T-helper 2 cell treated with Interferon-gamma antibody and Interleukin-4, amounts not matched to agents 100 ng/mL and 5 ng/mL, for 36 hours (primary cell): Measurements from ENCODE around the gene TXLNB. TPM values are rescaled to one million over a fixed set of nuclear protein-coding genes. Genes with fewer than 3 reads are reported as not detected.

Experiments
- intact Hi-C: fragments of 100-400 bp; cut with micrococcal nuclease; formaldehyde crosslinking; loops from one replicate; pipeline ENCODE4 v1.15.1; 2023
- total RNA-seq: library from RNA; stranded (reverse); gene quantifications from 2 replicates; pipeline ENCODE4 v1.2.3, GENCODE V29; 2022

The TXLNB gene
- total RNA-seq, 1 donor from 2014 or later = 0.36 TPM

DNA sequence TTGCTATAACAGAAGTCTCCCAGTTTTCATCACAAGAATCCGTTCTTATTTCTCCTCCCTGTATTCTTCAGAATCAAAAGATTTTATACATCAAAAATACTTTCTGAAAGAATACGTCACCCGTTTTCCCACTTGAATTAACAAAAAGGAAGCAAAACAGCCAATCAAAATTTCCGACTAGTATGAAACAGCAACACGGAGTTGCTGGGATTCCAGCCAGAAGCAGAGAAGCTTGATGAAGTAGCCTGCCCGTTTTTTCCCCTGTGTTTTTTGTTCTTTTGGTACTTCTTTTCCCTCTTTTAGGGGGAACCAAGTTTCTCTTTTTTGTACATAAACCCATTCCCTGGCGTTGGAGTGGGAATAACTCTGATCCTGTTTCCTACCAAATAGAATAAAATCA is 14.6 kb downstream of the TXLNB start:
- intact Hi-C loops = no loop called here

DNA sequence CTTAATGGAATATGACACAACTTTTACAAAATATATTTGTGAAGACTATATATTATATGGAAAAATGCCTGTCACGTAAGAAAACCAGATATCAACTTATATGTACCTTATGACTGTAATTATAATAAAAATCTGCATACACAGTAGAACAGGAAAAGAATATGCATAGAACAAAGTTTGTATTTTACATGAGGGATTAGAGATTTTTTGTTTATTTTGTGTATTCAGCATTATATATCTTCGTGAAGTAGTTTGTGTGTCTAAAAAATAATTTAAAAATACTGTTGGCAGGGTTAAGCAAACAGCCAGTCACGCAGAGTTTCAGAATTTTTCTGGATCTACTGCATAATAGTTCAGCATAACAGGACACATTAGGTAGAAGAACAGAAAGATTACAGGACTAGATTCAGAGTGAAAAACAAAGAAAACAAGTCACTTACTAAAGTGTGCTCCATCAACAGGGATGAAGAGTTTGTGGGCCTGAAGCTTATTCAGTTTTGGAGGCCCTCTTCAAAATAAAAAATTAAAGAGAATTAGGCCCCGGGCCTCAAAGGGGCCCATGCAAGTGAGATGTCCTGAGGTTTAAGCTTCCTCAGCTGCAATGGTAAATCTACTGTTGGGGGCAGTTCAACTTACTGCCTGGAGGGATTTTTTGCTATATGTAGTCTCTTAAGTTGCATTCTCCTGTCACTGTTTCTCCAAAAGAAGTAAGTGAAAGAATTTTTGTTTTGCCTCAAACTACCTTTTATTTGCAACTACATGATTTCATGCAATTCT is 16.3 kb downstream of the TXLNB start:
- intact Hi-C loops = no loop called here

DNA sequence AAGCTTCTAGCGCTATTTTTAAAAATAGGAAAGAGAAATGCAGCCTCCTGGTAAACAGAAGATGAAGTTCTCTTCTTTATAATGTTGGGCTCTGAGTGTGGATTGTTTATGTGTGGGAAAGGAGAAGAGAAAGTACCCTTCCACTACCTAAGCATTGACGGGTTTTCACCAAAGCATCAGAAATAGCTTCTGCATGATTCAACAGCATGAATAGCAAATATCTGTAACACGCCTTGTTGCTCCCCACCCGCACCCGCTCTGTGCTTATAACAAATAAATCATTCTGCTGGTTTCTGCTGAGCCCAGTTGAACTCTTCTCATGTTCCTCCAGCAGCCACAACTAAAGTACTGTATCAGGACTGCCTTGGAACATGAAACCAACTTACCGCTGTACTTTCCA is 20.7 kb downstream of the TXLNB start:
- intact Hi-C loops = no loop called here

DNA sequence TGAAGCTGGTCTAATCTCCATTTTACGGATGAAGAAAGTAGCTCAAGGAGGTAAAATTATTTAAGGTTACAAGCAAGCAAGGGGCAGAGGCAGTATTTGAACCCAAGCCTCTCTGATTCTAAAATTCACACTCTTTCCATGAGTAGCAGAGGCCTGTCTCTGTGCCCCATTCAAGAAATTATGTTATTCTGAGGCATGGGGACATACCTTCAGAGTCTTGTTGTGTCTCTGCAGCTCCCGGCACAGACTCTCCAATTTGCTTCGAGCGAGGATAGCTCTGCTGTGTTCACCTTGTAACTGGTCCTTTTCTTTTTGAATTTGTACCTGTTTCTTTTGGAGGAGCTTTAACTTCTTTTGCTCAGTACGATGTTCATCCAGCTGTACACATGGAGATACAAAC is 21.5 kb downstream of the TXLNB start:
- intact Hi-C loops = no loop called here

DNA sequence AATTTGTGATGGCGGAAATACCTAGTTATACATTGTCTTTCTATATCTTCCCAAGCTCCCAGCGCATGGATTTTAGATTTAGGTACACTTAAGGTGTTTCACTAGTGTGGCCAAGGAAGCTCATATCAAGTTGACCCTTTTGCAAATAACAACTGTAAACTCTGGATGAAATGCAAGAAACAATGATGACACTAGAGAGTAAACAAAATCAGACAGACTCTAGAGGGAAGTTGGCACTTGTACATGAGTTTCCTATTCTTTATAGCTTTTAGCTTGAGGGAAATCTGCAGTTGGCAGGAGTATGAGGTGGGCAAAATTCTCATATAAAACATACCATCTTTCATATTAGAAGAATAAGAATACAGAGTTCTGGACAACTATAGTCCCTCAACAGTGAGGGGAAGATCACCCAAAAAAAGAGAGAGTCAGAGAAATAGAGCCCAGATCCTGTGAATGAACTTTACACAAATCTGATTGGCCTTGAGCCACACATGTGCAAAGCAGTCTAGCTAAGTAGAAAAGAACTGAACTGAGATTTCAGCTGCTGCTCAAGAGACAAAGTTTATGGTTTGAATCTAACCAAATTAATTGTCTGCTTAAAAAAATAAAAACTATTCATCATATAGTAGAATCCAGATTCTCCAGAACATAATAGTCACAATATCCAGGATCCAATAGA is 26.1 kb downstream of the TXLNB start:
- intact Hi-C loops = no loop called here

DNA sequence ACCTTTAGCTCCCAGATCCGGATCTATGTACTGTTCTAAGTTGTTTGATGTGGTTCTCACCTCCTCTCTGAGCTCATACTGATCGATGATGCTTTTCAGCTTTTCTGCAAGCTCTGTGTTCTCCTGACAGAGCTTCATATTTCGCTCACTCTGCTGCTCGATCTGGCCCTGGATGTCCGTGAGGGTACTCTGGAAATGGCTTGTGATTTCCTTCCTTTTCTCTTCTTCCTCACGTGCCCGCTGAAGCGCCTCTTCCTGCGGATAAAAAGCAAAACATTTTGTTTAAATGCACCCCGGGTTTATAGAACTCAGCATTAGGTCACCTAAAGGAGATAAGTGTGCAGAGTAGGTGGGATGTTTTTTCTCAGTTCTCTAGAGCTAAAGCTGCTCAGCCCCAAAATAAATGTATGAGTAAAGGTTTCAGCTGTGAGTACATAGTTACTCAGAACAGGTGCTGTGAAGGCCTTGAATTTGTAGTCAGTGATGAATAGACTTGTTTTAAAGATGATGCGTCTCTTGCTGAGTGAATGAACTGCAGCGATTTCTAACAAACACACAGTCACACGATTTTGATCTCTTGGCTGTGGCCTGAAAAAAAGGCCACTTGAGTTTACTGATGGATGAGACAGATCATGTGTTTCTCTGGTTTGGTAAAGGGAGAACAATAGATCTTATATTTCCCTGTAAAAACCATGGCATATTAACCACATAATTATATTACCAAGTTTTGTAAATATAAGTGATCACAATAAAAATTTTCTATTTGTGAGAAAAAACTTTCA is 29.1 kb downstream of the TXLNB start:
- intact Hi-C loops = no loop called here

DNA sequence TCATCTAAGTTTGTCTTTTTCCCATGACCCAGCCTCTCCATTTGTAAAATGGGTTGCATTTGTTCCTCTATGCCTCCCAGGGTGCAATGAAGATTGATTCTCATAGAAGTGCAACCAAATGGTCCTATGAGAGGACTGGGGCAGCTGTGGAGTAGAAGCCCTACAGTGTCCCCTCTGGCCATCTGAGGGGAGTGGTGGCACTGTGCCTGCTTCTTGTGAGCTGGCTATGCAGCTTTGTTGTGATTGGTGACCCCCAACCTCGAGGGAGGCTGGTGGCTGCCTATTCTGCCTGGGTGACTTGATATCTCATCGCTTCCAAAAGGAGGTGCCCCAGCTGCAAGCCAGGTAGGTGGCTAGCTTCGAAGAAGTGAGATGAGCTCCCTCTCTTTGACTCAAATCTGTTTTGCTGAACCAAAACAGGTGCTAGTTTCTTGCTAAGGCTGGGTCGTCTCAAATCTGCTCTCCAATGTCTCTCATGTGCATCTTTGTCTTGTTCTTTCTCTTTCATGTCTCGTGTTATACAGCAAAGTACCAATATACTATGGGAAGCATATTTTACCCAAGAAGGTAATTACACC is 33.9 kb downstream of the TXLNB start:
- intact Hi-C loops = no loop called here

DNA sequence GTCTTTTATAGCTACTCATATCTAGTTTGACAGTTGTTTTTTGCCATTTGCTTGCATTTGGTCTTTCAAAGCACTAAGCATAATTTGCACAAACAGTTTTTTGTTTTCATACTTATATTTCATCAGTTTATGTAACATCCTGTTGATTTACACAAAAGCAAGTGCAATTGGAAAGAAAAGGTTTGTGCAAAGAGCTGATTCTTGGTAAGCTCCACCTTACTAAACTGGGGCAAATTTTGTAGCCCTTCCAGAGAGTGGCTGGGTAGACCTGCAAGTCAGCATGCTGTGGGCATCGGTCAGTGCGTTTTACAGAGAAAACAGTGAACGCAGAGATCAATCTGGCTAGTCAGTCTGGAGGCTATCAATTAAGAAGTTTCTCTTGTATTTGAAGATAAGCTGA is 34.5 kb downstream of the TXLNB start:
- intact Hi-C loops = no loop called here

DNA sequence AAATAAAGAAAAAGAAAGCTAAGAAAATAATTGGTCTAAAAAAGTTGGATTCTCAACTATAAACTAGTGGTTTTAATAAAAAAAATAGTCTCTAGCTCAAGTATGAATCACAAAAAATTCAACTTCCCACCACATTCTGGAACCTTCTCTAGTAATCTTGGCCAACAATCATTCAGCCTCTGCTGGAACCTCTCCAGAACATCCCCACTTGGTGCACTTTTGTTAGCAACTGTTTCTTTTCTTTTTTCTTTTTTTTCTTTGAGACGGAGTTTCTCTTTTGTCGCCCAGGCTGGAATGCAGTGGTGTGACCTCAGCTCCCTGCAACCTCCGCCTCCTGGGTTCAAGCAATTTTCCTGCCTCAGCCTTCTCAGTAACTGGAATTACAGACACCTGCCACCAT is 35.7 kb downstream of the TXLNB start:
- intact Hi-C loops = no loop called here

DNA sequence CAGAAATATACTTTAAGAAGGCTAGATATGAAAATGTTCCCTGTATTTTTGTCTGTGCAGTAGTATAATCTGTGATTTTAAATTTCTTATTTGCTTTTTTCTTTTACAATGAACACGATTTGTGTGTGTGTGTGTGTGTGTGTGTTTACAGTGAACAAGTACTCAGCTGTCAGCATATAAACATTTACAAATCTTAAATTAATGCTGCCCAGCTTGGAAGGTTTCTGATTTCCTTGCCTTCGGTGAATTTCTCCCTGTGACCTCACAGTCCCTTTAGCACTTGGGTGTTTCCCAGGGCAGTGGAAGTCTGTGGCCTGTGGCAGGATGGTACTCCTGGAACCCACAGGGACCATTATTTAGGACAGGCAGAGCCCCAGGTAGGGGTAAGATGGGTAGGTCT is 37.6 kb downstream of the TXLNB start:
- intact Hi-C loops = no loop called here

DNA sequence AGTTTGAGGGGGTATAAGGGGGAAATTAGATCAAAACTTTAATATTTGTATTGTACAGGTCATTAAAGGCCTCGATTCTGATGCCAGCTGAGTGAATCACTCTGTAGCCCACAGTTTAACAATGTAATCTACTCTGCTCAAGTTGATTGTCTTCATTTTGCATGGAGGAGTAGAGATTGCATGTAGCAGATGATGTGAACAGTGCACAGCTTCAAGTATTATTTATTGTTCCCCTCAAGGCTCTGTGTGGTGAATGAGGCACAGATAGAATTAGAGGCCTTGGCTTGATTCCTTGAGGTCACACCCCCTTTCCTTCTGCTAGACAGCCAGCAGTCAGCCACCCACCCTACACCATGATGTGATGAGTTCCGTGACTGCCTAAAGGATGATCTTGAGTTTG is 38.1 kb downstream of the TXLNB start:
- intact Hi-C loops = no loop called here

DNA sequence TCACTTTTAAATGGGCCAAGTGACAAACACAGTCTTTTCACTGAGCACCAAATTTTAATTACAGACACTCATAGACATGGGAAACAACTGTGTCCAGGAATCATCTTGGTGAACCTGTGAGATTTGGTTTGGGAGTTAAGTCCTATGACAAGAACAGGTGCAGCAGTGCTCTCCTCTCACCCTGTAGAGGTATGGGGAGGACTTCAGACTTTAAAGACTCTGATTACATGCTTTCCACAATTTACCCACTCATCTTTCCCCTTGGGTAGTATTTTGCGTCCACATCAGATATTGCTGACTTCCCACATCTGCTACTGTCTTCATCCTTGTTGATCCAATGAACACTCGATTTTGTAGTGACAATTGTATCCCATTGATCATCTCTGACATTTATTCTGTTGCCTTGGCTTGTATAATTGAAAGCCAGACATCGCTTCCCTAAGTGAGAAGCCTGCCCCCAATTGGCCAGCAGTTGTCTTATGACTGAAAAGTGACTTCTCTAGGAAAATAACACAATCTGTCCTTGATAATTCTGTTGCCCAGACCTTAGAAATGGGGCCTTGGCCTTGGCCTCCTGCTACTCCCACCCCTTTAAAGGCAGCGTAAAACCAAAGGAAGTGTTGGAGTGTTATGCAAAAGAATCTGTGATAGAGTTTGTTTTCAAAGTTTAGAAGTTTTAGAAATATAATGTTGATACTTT is 40.0 kb downstream of the TXLNB start:
- intact Hi-C loops = loop anchor here (2.0 kb wide), 2 partner anchors 33 to 127 kb away; no protein-coding TSS in a partner anchor

DNA sequence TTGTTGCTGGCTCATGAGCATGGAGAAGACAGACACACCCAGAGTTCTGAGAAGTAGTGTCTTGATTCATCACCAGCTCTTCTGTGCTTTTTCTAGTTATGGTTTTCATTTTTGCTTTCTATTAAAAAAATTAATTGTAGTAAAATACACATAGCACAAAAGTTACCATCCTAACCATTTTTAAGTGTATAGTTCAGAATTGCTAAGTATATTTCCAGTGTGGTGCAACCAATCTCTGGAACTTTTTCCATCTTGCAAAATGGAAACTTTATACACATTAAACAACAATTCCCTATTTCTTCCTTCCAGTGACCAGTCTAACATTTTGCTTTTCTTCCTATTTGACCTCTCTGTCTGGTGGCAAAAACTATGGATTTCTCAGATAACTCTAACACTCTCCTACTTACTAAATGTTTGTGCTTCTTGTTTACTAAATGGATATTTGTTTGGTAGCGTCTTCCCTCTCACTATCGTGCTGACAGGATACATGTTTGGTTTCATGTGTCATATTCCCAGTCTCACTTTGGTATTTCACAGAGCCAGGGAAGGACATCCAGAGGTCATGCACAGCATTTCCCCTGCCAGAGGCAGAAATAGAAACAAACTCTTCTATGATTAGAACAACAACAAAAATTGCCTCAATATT is 40.6 kb downstream of the TXLNB start:
- intact Hi-C loops = loop anchor here (2.0 kb wide), 2 partner anchors 32 to 126 kb away; no protein-coding TSS in a partner anchor

DNA sequence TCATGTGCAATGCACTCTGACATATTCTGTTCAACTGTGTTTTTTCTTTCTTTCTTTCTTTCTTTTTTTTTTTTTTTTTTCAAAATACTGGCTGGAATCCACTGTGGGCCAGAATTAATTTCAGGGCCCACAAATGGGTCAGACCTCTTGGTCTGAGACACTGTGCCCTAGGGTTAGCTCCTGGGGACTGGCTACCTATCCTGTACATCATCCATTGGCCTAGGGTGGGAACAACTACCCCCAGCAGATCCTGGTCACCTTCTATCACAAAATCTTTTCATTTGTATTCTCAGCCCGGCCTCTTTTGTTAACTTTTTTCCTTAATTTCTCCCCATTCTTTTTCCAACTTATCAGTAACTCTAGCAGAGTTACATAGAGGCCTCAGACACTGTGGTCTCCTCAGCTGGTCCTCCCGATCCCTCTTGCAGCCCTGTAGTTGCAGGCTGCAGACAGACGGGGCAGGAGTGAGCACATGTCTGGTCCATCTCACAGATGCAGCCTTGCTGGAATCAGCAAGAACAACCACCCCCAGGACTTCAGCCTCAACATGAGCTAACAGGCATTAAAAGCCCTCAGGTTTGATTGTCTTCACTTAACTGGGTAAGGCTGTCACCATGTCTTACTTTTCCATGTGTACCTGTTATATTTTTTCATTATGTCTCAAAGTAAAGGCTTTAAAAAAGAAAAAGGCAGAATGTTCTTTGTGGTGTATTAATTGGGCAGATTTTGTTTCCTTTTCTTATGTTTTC is 41.3 kb downstream of the TXLNB start:
- intact Hi-C loops = loop anchor here (1.0 to 2.0 kb wide), 5 partner anchors 32 to 126 kb away; partner anchors contain the start of gene TXLNB

DNA sequence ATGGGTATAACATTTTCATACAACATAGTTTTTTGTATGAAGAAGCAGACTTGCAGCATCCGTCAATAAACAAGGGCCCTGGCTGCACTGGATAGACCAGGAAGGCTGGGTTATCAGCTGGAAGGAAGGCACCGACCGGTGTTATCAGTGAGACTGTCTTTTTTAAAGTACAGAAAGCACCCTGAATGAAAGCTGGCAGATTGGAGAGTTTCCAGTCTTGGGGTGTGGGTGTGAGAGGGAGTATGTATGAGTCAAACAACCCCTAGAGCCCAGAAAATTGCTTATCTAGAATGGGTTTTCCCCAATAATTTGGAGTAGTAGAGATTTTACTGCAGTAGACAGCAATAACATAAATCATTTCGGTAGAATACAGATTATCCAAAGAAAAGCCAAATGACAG is 42.4 kb downstream of the TXLNB start:
- intact Hi-C loops = no loop called here

DNA sequence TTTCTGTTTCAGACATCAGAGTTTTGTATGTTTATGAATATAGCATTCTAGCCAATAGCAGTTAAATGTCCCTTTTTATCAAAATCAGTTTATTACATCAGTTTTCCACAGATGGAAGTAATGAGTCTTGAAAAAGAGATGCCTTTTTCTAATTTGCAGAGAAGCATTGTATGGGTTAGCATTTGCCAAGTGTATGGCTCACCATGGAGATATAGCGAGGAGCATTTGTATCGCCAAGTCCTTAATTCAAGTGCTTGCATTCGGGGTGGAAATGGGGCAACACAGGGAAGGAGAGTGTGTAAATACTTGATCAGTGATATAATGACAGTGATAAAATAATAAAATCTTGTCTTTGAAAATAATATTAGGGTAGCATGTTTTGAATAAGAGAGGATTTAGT is 42.9 kb downstream of the TXLNB start:
- intact Hi-C loops = no loop called here

DNA sequence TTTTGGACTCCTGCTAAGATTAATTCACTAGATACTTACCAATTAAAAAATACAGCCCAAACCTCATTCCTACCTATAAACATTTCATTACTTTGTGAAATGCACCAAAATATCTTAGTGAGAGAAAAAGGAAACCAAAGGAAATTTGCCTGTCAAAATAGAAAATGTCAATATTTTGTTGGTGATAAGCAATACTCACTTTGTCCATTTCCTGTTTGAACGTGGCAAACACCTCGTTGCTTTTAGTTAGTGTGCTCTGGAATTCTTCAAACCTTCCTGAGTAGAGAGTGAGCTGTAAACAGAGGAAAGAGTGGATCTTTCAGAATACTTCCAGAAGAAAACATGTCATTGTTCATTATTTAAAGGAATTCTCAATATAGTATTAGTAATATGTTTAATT is 44.2 kb downstream of the TXLNB start:
- intact Hi-C loops = no loop called here

DNA sequence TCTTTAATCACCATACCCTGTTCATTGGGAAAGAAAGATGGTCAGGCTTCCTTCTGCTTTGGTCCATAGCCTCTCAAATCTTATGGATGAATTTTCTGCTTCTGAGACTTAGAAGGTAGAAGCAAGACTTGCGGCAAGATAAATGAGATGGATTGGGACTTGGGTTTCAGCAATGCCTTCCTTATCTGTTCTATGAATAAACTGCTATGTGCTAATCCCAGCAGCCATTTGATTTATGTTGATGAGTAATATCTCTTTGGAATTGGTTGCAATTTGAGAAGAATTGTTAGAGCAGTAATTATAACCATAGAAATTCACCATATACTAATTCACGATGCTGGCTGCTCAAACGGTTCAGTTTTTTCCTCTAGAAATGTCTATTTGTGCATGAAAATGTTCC is 48.3 kb downstream of the TXLNB start:
- intact Hi-C loops = no loop called here

DNA sequence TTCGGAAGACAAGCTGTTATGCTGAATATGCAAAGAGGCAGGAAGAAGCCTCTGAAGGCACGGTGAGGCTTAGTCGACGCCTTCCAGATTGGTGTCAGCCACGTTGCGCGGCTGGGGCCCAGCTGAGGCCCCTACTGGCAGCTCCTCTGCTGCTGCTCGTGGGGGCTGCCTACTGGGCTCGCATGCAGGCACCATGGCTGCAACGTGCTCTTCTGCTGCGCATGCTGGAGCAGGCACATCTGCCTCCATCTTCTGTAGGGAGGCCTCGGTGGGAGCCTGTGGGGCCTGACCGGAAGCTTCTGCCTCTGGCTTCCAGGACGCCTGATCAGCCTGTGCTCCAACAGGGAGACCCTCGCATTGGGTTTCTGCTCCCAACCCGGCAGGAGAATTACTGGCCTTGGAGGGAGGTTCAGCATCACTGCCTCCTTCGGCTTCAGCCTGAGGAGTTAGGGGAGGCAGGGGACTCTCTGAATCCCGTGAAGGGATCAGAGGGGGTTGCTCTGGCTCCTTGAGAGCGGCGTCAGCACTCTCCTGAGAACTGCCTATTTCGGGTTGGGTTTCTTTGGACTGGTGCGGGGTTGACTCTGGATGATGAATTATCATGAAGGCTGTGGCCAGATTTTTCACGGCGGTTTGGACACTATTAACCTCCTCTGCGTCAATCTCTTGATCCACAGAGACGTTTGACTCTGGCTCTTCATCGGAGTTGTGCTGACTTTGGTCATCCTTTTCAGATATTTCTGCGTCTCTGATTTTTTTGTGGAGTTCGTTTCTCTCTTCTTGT is 49.1 kb downstream of the TXLNB start:
- intact Hi-C loops = no loop called here
